Hematopoietic multipotent progenitor cell treated with erythropoietin and hydrocortisone succinate and interleukin-3 and kit ligand, for 15 days (in vitro differentiated cells): Measurements from ENCODE around the gene AKIRIN1.
"Not testable (repeated sequence)": the region's sequence is repeated elsewhere in the genome, so short reads cannot be mapped to it uniquely, and the experiment has no call there.

Source experiments
- DNase-seq: peaks from one replicate; pipeline ENCODE4 v3.0.0-alpha.2; 2015; ENCODE audit warnings: low spot score

The AKIRIN1 gene

GRCh38 chr1:38990738-38991637 lies at the start of gene AKIRIN1:
Gene AKIRIN1 (plus strand): TSS chr1:38991276. CDS start chr1:38991381, 105 bp downstream.
- DNase-seq, result peak; percentile 94

GRCh38 chr1:38941527-38942019 lies 49.5 kb upstream of the AKIRIN1 start, which contains the start of gene RHBDL2:
Gene RHBDL2 (minus strand): TSS chr1:38941830. CDS start chr1:38919212, 22,618 bp downstream.
- no peak for DNase-seq

GRCh38 chr1:38942664-38943428 lies 48.2 kb upstream of the AKIRIN1 start:
- DNase-seq, result no peak

GRCh38 chr1:38944547-38944946 lies 46.5 kb upstream of the AKIRIN1 start:
- no peak for DNase-seq

DNA sequence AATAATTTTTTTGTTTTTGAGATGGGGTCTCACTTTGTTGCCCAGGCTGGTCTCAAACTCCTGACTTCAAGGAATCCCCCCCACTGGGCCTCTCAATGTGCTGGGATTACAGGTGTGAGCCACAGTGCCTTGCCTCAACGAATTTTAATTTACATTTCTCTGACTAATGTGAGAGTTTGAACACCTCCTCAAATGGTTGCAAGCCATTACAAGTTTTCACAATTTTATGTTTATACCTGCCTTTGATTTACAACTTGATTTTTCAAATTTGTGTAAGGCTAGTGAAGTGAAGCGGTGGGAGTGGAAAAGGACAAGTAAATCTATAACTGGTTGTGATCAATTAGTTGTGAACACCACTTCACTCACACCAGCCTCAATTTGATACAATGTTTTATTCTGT lies 40.5 kb upstream of the AKIRIN1 start:
- DNase-seq, result no peak

GRCh38 chr1:38953433-38953860 lies 37.6 kb upstream of the AKIRIN1 start:
- DNase-seq, result no peak

- no peak for DNase-seq
These were observed 32.1 kb upstream of the AKIRIN1 start for GRCh38 chr1:38958967-38959366.

DNA sequence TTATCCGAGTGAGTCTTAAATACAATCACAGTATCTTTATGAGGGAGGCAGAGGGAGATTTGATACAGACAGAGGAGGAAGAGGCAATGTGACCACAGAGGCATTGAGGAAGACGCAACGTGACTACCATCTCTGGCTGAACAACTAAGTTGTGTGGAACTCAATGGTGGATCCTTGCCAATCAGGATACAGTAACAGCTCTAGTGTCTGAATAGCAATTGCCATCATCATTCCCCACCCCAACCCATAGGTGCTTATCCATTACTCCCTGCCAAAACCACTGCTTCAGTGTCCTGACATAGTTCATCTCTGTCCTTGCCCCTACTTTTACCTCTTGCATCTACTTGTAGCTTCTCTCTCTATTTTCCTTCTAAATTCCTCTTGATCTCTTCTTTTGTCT lies 29.0 kb upstream of the AKIRIN1 start:
- no peak for DNase-seq

- DNase-seq, result no peak
These were observed 28.5 kb upstream of the AKIRIN1 start for GRCh38 chr1:38962560-38962959.

DNA sequence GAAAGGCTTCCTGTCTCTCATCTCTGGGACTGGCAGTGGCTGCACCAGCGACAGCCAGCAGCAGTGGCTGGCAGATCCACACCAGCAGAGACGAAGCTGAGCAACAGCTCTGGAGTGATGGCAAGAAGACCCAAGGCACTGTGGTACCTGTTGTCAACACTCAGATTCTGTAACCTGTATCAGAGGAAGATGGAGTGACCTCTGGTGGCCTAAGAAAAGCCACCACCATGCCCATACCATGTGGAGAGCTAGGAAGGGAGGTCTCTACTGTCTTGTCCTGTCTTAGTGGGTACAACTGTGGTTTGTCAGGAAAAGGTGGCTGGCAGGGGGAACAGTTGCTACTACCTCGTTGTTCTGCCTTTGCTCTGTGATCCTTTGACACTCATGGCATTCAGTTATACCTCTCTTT lies 26.9 kb upstream of the AKIRIN1 start:
- peak; percentile 18 for DNase-seq

GRCh38 chr1:38973145-38973544 lies 17.9 kb upstream of the AKIRIN1 start:
- DNase-seq, result not testable (repeated sequence)

- DNase-seq, result no peak
These were observed 17.2 kb upstream of the AKIRIN1 start for GRCh38 chr1:38973659-38974437.

- DNase-seq, result not testable (repeated sequence)
These were observed 13.5 kb upstream of the AKIRIN1 start for GRCh38 chr1:38977399-38978244.

GRCh38 chr1:38978245-38978542 lies 12.9 kb upstream of the AKIRIN1 start:
- DNase-seq, result not testable (repeated sequence)

- not testable (repeated sequence) for DNase-seq
These were observed 11.7 kb upstream of the AKIRIN1 start for GRCh38 chr1:38979380-38979779.

GRCh38 chr1:38989979-38990378 lies 1.1 kb upstream of the AKIRIN1 start:
- DNase-seq, result no peak

DNA sequence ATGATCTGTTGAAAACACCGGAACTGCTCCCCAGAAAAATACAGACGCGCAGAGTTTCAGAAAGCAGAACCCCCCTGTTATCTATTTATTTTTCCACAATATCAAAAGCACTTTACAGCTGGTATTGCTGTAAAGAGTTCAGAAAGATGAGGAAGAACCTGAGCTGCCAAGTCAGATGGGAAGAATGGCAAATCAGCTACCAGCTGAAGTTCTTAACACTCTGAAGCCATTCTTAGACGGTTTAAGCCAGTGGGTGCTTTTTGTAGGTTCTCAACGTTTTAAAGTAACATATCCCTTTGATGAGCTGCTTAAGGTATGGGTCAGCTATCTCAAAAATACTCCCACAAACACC lies 714 bp upstream of the AKIRIN1 start:
- peak; percentile 27 for DNase-seq

DNA sequence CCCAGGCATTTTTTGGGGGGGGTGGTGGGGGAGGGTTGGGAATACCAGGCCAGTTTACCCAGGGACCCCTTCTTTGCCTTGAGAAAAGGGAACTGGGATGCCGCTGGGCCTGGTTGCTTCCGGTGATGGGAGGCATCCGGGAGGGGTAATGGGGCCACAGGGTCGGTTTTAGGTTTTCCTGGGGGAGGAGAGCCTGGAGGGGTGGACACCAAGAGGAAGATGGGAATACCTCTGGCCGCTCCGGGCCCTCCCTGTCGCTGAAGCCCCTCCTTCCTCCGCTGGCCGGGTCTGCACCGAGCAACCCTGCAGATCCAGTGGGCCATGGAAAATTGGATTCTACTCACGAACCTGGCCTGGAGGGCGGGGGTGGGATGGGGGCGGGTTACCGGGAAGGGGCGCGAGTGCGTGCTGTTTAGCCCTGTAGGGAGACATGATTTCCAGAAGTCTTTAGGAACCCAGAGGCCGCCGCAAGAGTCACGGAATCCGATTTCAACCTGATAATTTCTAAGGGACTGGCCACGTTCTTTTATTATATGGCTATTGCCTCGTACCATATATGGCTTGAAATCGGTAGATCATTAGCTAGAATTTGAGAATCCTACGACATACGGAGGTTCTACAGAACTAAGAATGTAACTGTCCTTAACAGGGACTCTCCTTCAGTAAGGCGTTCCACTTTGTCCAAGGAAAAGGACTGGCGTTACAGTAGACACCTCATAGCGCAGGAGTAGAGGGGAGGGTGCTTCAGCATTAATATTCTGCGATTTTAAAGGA lies 749 bp downstream of the AKIRIN1 start:
- peak; percentile 22 for DNase-seq

DNA sequence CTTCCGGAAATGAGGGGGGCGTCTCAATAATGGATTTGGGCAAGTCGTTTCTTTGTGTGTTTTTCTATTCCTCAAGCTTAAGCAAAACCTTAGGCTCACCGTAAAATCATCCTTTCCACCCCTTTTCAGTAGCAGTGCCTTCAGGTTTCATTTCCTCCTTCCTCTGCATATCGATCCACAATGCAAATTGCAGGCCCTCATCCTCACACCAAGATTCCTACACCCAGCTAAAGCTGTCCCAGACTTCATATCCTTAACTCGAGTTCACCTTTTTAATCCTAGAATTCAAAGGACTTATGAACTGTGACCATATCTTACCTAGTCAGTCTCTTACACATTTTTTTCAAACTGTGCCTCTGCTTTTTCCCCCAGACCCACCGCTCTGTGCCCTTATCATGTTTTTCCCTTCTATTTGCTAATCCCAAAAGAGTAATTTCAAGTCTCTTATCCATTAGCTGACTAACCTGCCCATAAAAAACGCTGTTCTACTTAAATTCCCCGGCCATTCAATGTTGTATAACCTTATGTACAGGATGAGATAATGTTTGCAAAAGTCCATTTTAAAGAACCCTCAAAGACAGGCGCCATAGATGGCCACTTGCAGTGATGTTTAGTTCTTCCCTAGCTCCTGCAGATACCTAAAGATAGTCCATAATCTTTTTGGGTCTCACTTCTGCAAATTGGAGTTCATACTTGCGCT lies 1.5 kb downstream of the AKIRIN1 start:
- DNase-seq, result no peak

DNA sequence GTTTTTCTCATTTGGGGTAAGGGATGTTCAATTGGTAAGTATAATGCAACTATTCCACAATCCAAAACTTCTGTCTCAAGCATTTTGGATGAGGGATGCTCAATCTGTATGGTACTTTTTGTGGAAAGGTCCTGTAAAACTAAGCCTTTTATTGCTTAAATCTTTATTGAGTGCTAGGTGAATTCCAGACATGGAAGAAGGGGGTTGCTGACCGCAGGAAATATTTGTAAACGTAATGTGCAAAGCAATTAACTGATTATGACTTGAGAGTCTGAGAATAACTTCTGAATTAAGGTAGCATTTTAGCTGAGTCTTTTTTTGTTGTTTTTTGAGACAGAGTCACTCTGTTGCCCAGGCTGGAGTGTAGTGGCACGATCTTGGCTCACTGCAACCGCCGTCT lies 3.1 kb downstream of the AKIRIN1 start:
- DNase-seq, result no peak
